ENCODE measurements around the gene NEGR1.

DNA sequence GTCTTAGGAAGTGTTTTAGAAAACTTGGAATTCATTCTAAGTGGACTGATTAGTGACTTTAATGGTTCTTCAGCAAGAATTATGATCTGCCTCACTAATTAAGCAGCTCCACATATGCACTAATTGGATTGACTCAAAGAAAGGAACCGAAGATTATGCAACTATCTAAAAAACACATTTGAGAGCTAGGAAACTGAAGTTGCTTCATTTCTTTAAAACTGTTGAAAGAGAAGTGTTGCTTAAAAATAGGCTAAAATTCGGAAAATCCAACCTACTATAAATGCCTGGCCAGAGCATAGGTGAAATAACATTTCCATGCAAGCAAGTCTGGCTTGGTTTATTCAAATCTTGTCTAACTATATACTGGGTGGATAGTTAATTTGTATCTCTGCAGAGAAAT is 698.6 kb downstream of the NEGR1 start:
- TF ChIP-seq FOXP1 (CRISPR knock-in tag; IDR thresholded peaks at IDR 0.05; ENCODE audit: borderline replicate concordance), result no peak
- TF ChIP-seq NR2C2 (CRISPR knock-in tag; IDR thresholded peaks at IDR 0.05), result no peak
- TF ChIP-seq MXD4 (CRISPR knock-in tag; IDR thresholded peaks at IDR 0.05; ENCODE audit: borderline replicate concordance), result no peak
- TF ChIP-seq, protein P1, sequence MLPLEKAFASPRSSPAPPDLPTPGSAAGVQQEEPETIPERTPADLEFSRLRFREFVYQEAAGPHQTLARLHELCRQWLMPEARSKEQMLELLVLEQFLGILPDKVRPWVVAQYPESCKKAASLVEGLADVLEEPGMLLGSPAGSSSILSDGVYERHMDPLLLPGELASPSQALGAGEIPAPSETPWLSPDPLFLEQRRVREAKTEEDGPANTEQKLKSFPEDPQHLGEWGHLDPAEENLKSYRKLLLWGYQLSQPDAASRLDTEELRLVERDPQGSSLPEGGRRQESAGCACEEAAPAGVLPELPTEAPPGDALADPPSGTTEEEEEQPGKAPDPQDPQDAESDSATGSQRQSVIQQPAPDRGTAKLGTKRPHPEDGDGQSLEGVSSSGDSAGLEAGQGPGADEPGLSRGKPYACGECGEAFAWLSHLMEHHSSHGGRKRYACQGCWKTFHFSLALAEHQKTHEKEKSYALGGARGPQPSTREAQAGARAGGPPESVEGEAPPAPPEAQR (CRISPR knock-in tag; IDR thresholded peaks at IDR 0.05), result no peak
- TF ChIP-seq E2F4 (CRISPR knock-in tag; IDR thresholded peaks at IDR 0.05; ENCODE audit: borderline replicate concordance, low read depth), result no peak
- TF ChIP-seq CTCF (IDR thresholded peaks at IDR 0.05), result no peak
- TF ChIP-seq, protein P2, sequence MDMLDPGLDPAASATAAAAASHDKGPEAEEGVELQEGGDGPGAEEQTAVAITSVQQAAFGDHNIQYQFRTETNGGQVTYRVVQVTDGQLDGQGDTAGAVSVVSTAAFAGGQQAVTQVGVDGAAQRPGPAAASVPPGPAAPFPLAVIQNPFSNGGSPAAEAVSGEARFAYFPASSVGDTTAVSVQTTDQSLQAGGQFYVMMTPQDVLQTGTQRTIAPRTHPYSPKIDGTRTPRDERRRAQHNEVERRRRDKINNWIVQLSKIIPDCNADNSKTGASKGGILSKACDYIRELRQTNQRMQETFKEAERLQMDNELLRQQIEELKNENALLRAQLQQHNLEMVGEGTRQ (CRISPR knock-in tag; IDR thresholded peaks at IDR 0.05), result no peak
